GM18909 (cell line): ENCODE measurements around the gene PAQR9.
A peak's percentile ranks its signal among the peaks of the same experiment; 100 is the strongest.

Experiments used
- ATAC-seq: cut with Tn5 transposase; IDR thresholded peaks from one replicate; pipeline ENCODE4 v1.9.1; 2021; ENCODE audit warnings: mild to moderate bottlenecking; ENCODE audit not compliant: unreplicated experiment, poor library complexity

PAQR9 gene

GRCh38 chr3:142983318-142983717, 19.8 kb upstream of the PAQR9 start:
- no peak for ATAC-seq

GRCh38 chr3:142982038-142982773, 18.7 kb upstream of the PAQR9 start:
- ATAC-seq = no peak

- no peak for ATAC-seq
These were observed 17.6 kb upstream of the PAQR9 start for GRCh38 chr3:142981108-142981507.

- ATAC-seq = no peak
These were observed 13.9 kb upstream of the PAQR9 start for GRCh38 chr3:142977399-142977728.

GRCh38 chr3:142976621-142977398, 13.3 kb upstream of the PAQR9 start:
- ATAC-seq = no peak

GRCh38 chr3:142975316-142975995, 12.0 kb upstream of the PAQR9 start:
- ATAC-seq = no peak

GRCh38 chr3:142973217-142974009, 9.9 kb upstream of the PAQR9 start:
- ATAC-seq = no peak

- ATAC-seq = no peak
These were observed 8.7 kb upstream of the PAQR9 start for GRCh38 chr3:142972092-142972753.

- no peak for ATAC-seq
These were observed 8.0 kb upstream of the PAQR9 start for GRCh38 chr3:142971431-142971830.

GRCh38 chr3:142968319-142969025, 5.0 kb upstream of the PAQR9 start:
- no peak for ATAC-seq

GRCh38 chr3:142966808-142967207, 3.3 kb upstream of the PAQR9 start:
- no peak for ATAC-seq

GRCh38 chr3:142965581-142965980, 2.1 kb upstream of the PAQR9 start:
- ATAC-seq = no peak

GRCh38 chr3:142963234-142963515, 299 bp downstream of the PAQR9 start:
- peak; percentile 38 for ATAC-seq

GRCh38 chr3:142962520-142963233, 797 bp downstream of the PAQR9 start:
- ATAC-seq = peak; percentile 16

GRCh38 chr3:142962175-142962519, 1.3 kb downstream of the PAQR9 start:
- no peak for ATAC-seq

- ATAC-seq = no peak
These were observed 1.9 kb downstream of the PAQR9 start for GRCh38 chr3:142961539-142961938.

GRCh38 chr3:142960322-142960850, 3.1 kb downstream of the PAQR9 start:
- no peak for ATAC-seq

- ATAC-seq = no peak
These were observed 4.8 kb downstream of the PAQR9 start for GRCh38 chr3:142958707-142959106.

GRCh38 chr3:142953443-142953842, 10.0 kb downstream of the PAQR9 start:
- no peak for ATAC-seq
